ENCODE measurements around the gene POLR2B.
"Not testable (repeated sequence)": the region's sequence is repeated elsewhere in the genome, so short reads cannot be mapped to it uniquely, and the experiment has no call there.

POLR2B gene

DNA sequence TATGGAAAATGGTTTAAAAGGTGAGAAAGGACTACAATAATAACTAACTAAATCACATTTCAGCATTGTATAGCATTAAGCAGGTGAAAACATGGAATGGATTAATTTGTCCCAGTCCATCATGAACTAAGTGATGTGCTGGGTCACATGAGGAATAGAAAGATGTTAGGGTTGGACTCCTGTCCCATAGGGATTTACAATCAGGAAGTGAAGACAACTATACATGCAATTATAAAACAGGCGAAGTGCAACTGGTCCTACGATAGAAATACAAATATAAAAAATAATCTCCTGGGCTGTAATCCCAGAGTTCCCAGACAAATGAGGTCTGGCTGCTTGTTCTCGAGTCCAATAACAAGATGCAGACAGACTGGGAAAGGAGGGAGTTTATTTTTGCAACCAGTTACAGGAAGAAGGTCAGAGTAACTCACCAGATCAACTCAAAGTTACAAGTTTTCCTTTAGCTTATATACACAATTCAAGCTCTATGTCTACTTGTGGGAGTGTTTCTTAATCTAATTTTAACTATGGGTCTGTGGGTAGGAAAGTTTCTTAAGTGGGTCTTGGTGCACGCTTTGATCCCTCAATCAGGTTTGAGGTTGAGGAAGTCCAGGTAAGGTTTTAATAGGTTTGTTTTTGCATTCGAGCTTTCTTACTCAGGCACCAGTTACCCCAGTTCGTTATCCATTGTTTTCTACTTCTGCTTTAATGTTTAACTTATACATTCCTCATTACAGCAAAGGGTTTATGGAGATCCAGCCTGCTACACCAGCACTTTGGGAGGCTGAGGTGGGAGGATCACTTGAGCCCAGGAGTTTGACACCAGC, 81.4 kb downstream of the POLR2B start:
- DNase-seq: no peak

DNA sequence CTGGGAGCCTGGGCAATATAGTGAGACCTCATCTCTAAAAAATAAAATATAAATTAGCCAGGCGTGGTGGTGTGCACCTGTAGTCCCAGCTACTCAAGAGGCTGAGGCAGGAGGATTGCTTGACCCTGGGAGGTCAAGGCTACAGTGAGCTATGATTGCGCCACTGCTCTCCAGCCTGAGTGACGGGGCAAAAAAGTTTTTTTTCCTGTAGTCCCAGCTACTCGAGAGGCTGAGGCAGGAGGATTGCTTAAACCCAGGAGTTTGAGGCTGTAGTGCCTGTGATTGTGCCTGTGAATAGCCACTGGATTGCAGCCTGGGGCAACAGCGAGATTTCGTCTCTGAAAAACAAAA, 82.0 kb downstream of the POLR2B start:
- DNase-seq: not testable (repeated sequence)

DNA sequence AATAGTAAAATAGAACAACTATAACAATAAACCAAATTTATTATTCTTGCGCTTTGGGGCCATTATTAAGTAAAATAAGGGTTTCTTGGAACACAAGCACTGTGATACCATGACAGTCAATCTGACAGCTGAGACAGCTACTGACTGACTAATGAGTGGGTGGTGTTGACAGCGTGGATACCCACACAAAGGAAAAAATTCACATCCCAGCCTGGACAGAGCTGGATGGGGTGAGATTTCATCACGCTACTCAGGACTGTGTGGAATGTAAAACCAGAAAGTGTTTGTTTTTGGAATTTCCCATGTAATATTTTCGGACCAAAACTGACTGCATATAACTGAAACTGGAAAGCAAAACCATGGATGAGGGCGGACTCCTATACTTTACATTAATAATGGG, 82.7 kb downstream of the POLR2B start:
- DNase-seq: no peak

DNA sequence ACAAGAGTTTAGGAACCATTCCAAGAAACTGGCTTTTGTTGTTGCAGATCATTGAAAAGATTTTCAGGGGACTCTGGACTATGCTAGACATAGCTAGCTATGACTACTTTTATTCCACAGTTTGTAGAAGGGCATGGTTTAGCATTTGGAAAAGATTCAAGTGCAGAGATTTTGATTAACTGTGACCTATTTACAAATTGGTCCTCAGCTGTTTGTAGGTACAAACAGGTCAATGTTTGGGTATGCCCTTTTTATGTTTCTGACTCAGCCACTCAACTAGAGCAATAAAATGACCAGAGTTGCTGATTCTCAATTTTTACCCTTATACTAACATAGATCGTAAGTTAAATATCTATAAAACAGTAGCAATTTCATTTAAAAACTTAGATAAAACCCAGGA, 84.8 kb downstream of the POLR2B start:
- no peak for DNase-seq

- no peak for DNase-seq
Observed at GRCh38 chr4:57064120-57064519, 85.4 kb downstream of the POLR2B start.

- DNase-seq: no peak
Observed at GRCh38 chr4:57064811-57065711, 86.4 kb downstream of the POLR2B start.

DNA sequence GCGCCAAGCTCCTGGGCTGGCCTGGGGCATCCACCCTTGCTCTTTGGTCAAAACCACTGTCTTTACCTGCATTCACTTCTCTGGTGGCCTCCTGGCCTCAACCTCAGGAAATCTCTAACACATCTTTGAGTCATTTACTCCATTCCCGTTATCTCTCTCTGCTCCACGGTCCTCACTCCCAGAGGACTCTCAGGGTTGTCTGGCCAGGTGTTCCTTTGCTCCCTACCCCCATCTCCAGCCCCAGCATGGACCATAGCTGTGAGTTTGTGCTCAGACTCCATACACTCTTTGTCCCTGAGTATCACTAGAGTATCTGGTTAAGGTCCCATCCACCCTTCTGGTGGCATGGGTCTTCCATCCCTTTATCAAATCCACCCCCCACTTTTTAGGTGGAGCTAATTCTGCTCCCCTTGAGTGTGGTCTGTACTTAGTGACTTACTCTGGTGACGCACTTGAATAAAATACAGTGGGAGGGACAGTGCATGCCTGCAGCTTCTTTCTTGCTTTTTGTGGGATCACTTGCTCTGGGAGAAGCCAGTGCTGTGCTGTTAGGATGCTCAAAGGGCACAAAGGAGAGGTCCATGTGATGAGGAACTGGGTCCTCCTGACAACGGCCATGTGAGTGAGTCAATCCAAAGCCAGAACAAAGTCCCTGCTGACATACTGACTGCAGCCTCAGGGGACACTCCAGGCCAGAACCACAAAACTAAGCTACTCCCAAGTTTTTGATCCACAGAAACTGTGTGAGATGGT, 87.2 kb downstream of the POLR2B start:
- DNase-seq: no peak

- no peak for DNase-seq
Observed at GRCh38 chr4:57068237-57068981, 89.7 kb downstream of the POLR2B start.

DNA sequence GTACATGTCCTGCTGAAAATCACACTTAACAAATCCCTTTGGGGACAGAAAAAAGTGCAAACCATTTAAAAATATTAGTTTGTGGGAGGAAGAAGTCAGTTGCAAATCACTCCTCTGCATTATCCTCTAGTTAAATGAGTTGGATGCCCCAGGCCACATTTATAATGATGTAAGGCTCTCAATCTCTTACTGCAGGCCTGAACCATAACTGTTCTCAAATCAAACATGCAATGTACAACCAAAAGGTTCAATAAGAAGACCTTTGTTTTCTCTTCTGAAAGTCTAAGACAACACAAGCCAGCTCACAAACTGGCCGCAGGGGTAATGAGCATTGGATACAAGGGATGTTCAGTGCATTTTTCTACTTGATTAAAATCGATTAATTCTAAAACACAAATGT, 91.8 kb downstream of the POLR2B start:
- no peak for DNase-seq

DNA sequence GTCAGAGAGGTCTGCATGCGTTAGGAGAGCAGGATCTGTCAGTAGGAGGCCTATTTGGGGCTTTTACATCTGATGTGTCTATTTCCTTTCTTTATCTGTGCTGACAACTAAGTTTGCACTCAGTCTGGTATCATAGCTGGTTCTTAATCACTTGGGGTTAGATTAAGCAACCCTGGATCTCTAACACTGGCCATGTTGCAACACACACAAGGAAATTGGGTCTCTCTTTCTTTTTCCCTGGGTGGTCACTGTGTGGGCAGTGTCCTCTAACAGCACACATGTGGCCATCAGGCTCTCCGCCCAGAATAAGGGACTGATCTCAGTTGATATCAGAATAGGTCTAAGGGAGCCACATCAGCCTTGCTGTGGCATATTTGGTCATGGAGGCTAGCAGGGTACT, 92.6 kb downstream of the POLR2B start:
- no peak for DNase-seq

DNA sequence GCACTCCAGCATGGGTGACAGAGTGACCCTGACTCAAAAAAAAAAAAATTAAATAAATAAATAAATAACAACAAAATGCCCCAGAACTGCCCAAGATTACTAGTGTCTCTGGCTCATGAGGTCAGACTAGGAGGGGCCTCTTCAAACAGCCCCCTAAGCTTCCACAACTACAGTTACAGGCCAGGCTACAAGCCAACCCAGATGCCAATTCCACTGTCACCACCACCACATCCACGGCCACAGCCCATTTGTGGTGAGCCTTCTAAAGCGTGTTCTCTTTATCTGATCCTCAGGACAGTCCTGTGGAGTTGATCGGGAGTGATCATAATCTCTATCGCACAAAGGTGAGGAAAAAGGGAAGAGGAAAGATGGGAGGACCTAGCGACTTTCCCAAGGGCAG, 94.9 kb downstream of the POLR2B start:
- no peak for DNase-seq

DNA sequence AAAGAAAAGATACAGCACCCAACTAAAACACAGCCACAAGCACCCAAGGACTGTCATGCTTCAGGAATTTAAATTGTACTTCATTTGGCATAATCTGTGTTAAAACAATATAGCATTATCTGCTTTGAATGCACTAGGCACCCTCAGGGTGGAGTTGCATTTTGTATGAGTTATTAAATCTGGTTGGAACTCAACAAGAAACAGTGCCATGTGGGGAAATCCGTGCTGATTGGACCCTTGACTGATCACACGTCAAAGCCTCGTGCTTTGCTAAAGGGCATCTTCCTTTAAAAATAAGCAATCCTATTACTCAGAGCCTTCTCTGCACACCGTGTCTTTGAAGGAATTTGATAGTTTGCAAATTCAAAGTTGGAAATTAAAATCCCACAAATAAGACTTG, 96.0 kb downstream of the POLR2B start:
- DNase-seq: no peak

GRCh38 chr4:57075367-57075766, 96.7 kb downstream of the POLR2B start:
- no peak for DNase-seq

DNA sequence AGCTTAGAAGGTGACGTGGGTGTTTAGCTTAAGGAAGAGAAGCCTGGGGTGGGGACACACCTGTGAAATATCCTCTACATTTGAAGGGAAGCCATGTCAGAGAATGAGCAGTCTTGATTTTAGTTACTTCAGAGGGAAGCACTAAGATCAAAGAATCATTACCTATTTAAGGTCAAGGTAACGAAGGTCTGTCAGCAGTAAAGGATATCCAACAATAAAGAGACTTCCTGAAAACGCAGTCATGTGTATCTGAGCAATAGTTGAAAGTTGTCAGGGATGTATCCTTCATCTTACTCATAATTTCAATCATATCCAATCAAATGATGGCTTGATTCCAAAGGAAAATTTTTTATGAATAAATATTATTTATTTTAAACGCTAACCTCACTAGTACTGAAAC, 98.0 kb downstream of the POLR2B start:
- DNase-seq: no peak

DNA sequence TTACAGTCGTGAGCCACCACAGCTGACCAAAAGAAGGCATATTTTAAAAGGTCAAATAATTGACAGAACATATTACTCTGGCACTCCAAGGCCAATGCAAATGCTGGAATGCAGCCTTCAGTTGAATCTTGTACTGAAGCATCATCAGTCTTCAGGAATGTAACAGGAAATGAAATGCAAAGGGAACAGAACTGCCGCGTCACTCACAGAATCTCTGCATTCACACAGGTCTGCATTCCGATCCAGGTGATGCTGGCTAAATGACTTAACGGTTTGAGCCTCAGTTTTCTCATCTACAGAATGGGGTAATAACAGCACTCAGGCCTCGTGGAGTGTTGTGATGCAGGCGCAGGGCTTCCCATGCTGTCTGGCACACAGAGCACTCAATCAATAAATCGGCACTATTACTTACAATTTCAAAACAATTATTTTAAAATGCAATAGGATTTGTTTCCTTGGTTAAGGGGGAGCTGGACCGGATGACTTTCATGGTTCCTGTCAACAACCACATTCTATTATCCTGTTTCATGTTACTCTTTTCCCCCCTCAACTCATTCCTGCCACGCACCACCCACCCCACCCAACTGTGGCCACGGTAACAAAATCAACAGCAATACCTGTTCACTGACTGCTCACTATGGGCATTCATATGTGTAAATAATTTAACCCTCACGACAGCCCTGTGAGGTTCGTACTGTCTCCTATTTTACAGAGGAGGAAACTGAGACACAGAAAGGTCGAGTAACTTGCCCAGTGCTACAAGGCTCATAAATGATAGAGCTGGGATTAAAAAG, 99.1 kb downstream of the POLR2B start:
- DNase-seq: no peak

- DNase-seq: no peak
Observed at GRCh38 chr4:57078685-57079521, 100.2 kb downstream of the POLR2B start.

Measured in stimulated activated naive CD4-positive, alpha-beta T cell treated with Interleukin-2 at 50 U/mL for 16 hours (primary cell).